Gastroesophageal sphincter (tissue), 4 donors: ENCODE measurements around the gene KDM4C. TPM values are rescaled to one million over a fixed set of nuclear protein-coding genes. Genes with fewer than 3 reads are reported as not detected.

ENCODE experiments used
- ATAC-seq: fragments of 150-250 bp; one replicate; pipeline ENCODE4 v1.9.1; 2016; ENCODE audit warnings: mild to moderate bottlenecking, moderate library complexity
- H3K27ac ChIP-seq, 4 donors: fragments of 200-600 bp; sonication (generic) in 3 of 4; 1 replicate in 3 of 4; 2 replicates in 1 of 4; pipeline ENCODE4 v1.5.1; 2016 to 2019
- H3K27me3 ChIP-seq: fragments of 200-600 bp; sonication (generic); one replicate; pipeline ENCODE4 v1.5.1; 2019
- H3K36me3 ChIP-seq, 2 donors: fragments of 200-600 bp; sonication (generic); one replicate each; pipeline ENCODE4 v1.5.1; 2019; ENCODE audit warnings: control low read depth in 1 of 2
- H3K4me1 ChIP-seq, 3 donors: fragments of 200-600 bp; sonication (generic); 1 replicate in 2 of 3; 2 replicates in 1 of 3; pipeline ENCODE4 v1.5.1; 2016 to 2019; ENCODE audit warnings: control low read depth in 2 of 3
- H3K4me3 ChIP-seq, 2 donors: fragments of 200-600 bp; sonication (generic); one replicate each; pipeline ENCODE4 v1.5.1; 2019; ENCODE audit warnings: mild to moderate bottlenecking in 1 of 2, moderate library complexity in 1 of 2
- H3K9me3 ChIP-seq, 3 donors: fragments of 200-600 bp; sonication (generic); one replicate each; pipeline ENCODE4 v1.5.1; 2017 to 2019; ENCODE audit warnings: control low read depth in 2 of 3
- CTCF ChIP-seq, 4 experiments: fragments of 200-600 bp in 2 of 4; fragments of 450-650 bp in 2 of 4; sonication (generic) in 1 of 4; IDR thresholded peaks; one replicate each; pipeline ENCODE4 v1.5.1; 2017 to 2019; ENCODE audit warnings: antibody characterized with exemption in 4 of 4, mild to moderate bottlenecking in 2 of 4, moderate library complexity in 2 of 4
- EP300 ChIP-seq: sonication (generic); formaldehyde crosslinking; IDR thresholded peaks from one replicate; pipeline ENCODE4 v1.6.1; 2017; ENCODE audit warnings: antibody characterized with exemption, mild to moderate bottlenecking
- POLR2A ChIP-seq, 2 donors: fragments of 450-650 bp; IDR thresholded peaks; one replicate each; pipeline ENCODE4 v1.6.1; 2017; ENCODE audit warnings: antibody characterized with exemption in 2 of 2, mild to moderate bottlenecking in 2 of 2, moderate library complexity in 1 of 2
- POLR2AphosphoS5 ChIP-seq: sonication (generic); formaldehyde crosslinking; IDR thresholded peaks from one replicate; pipeline ENCODE4 v1.6.1; 2017; ENCODE audit warnings: antibody characterized with exemption
- WGBS, 2 donors: methylation state at CpG; one replicate each; pipeline ENCODE4 v1.1.5; 2018; ENCODE audit warnings: low coverage in 1 of 2; 5-methylcytosine and 5-hydroxymethylcytosine counted together
- total RNA-seq, 4 donors: library from RNA; depleted of rRNA; stranded (reverse); fragments of >200 nt; gene quantifications; one replicate each; pipeline ENCODE4 v1.1.0, GENCODE V29; 2016

Gene KDM4C
- total RNA-seq, 4 donors from 2014 or later, result 17.7 to 65.2 (median 29.5) TPM

- no peak overlapping the region for H3K4me3 ChIP-seq
- H3K9me3 ChIP-seq, result no peaks in the 10 kb centered on the region
- TF ChIP-seq POLR2AphosphoS5 (no peak), POLR2A (IDR thresholded peaks at IDR 0.05) (no peak), EP300 (no peak), CTCF (IDR thresholded peaks at IDR 0.05) (no peak)
- no peaks in the 10 kb centered on the region for H3K27me3 ChIP-seq
- H3K36me3 ChIP-seq, result peaks cover 0 to 36% of the 10 kb centered on the region in 2 donors
- no peak overlapping the region for H3K27ac ChIP-seq
- WGBS, 2 donors, result 100% methylated on average over 1 of the region's 1 CpG
- H3K4me1 ChIP-seq, result no peaks in the 10 kb centered on the region
- no peak for ATAC-seq
Observed at GRCh38 chr9:7166074-7166473, 408.3 kb downstream of the KDM4C start.

- no peak for TF ChIP-seq POLR2AphosphoS5
- no peak for TF ChIP-seq CTCF (IDR thresholded peaks at IDR 0.05)
- TF ChIP-seq POLR2A (IDR thresholded peaks at IDR 0.05), result no peak
- TF ChIP-seq EP300, result no peak
- 75 to 100% methylated on average over 1 to 3 of the region's 3 CpGs for WGBS, 2 donors
- no peaks in the 10 kb centered on the region for H3K27me3 ChIP-seq
- H3K4me1 ChIP-seq, result no peaks in the 10 kb centered on the region
- H3K4me3 ChIP-seq, result no peak overlapping the region
- no peaks in the 10 kb centered on the region for H3K9me3 ChIP-seq
- ATAC-seq, result no peak
- H3K27ac ChIP-seq, result no peak overlapping the region
- peaks cover 0 to 63% of the 10 kb centered on the region in 2 donors for H3K36me3 ChIP-seq
Observed at GRCh38 chr9:7169717-7170389, 412.1 kb downstream of the KDM4C start.

DNA sequence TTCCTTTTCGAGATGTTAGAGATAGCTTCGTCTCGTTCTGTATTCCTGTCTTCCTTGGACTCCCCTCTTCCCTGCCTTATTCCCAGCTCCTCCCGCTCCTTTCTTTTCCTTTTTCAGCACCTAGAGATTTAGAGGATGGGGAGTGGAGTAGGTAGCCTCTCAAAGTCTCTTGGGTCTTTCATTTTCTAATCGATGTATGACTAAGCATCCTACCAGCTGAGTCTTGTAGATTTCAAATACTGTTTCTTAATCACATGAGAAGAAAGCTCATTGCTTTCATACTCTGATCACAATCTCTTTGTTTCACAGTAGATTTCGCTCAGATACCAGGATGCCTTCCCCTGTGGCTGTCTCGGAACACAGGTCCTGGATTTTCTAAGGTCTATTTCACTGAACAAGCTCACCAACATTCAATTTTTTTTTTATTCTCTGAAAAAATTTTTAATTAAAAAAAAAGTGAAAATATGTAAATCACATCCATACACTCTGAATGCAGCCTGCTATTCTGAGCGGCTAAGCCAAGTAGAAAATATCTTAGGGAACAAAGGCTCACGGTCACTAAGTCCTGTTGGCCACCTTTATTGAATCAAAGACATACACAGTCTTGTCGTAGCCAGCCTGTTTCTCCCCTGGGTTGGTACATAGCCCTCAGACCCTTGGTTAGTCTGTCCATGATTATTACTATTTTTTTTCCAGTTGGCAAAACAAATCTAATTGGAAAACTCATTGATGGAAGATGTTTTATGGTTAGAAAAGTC, 413.8 kb downstream of the KDM4C start:
- Histone ChIP-seq H3K4me1 (no peaks in the 10 kb centered on the region), H3K9me3 (no peaks in the 10 kb centered on the region), H3K36me3 (peaks cover 0 to 61% of the 10 kb centered on the region in 2 donors), H3K27ac (no peak overlapping the region), H3K4me3 (no peak overlapping the region), H3K27me3 (no peaks in the 10 kb centered on the region)
- no peak for ATAC-seq
- WGBS, 2 donors, result 91% methylated on average over 8 to 10 of the region's 10 CpGs
- TF ChIP-seq POLR2A (IDR thresholded peaks at IDR 0.05) (no peak), EP300 (no peak), POLR2AphosphoS5 (no peak), CTCF (IDR thresholded peaks at IDR 0.05) (no peak)

GRCh38 chr9:7172154-7173115, 414.7 kb downstream of the KDM4C start:
- no peak for ATAC-seq
- no peak overlapping the region for H3K4me3 ChIP-seq
- no peaks in the 10 kb centered on the region for H3K9me3 ChIP-seq
- TF ChIP-seq EP300 (no peak), POLR2AphosphoS5 (no peak), POLR2A (IDR thresholded peaks at IDR 0.05) (no peak), CTCF (IDR thresholded peaks at IDR 0.05) (no peak)
- H3K36me3 ChIP-seq, result peaks cover 0 to 67% of the 10 kb centered on the region in 2 donors
- H3K27ac ChIP-seq, result no peak overlapping the region
- no peaks in the 10 kb centered on the region for H3K4me1 ChIP-seq
- no peaks in the 10 kb centered on the region for H3K27me3 ChIP-seq
- WGBS, 2 donors, result 86 to 93% methylated on average over 9 to 10 of the region's 11 CpGs
